Activated CD4-positive, alpha-beta T cell treated with anti-CD3 and anti-CD28 coated beads, Interleukin-2, amount 50 U/mL, for 16 hours (primary cell): ENCODE data around the gene ZSCAN5A.
A peak's percentile ranks its signal among the peaks of the same experiment; 100 is the strongest.
"Not testable (repeated sequence)": the region's sequence is repeated elsewhere in the genome, so short reads cannot be mapped to it uniquely, and the experiment has no call there.

ENCODE experiments used
- DNase-seq: peaks from one replicate; pipeline ENCODE4 v3.0.0-alpha.2; 2020

The ZSCAN5A gene

GRCh38 chr19:56314381-56315076 is at the start of gene ZSCAN5A:
Gene ZSCAN5A (minus strand): TSS chr19:56314839. CDS start chr19:56225046, 89,793 bp downstream.
- DNase-seq = peak; percentile 97

GRCh38 chr19:56360841-56361240 is 46.2 kb upstream of the ZSCAN5A start:
- no peak for DNase-seq

GRCh38 chr19:56356944-56357343 is 42.3 kb upstream of the ZSCAN5A start:
- DNase-seq = no peak

GRCh38 chr19:56355517-56355916 is 40.9 kb upstream of the ZSCAN5A start:
- no peak for DNase-seq

GRCh38 chr19:56351208-56351607 is 36.6 kb upstream of the ZSCAN5A start:
- DNase-seq = no peak

GRCh38 chr19:56350416-56351045 is 35.9 kb upstream of the ZSCAN5A start:
- peak; percentile 51 for DNase-seq

GRCh38 chr19:56348289-56348877 is 33.7 kb upstream of the ZSCAN5A start:
- DNase-seq = peak; percentile 23

- no peak for DNase-seq
Observed at GRCh38 chr19:56347163-56347778, 32.6 kb upstream of the ZSCAN5A start.

- no peak for DNase-seq
Observed at GRCh38 chr19:56341948-56342347, 27.3 kb upstream of the ZSCAN5A start.

- DNase-seq = not testable (repeated sequence)
Observed at GRCh38 chr19:56339031-56339430, 24.4 kb upstream of the ZSCAN5A start.

GRCh38 chr19:56337077-56337476 is 22.4 kb upstream of the ZSCAN5A start:
- not testable (repeated sequence) for DNase-seq

GRCh38 chr19:56335371-56335770 is 20.7 kb upstream of the ZSCAN5A start:
- DNase-seq = not testable (repeated sequence)

- DNase-seq = peak; percentile 47
Observed at GRCh38 chr19:56333506-56333905, 18.9 kb upstream of the ZSCAN5A start.

- DNase-seq = no peak
Observed at GRCh38 chr19:56332695-56333094, 18.1 kb upstream of the ZSCAN5A start.

GRCh38 chr19:56324436-56324835 is 9.8 kb upstream of the ZSCAN5A start:
- DNase-seq = no peak

GRCh38 chr19:56321989-56322440 is 7.4 kb upstream of the ZSCAN5A start:
- no peak for DNase-seq

- DNase-seq = no peak
Observed at GRCh38 chr19:56321254-56321988, 6.8 kb upstream of the ZSCAN5A start.

GRCh38 chr19:56319991-56320390 is 5.4 kb upstream of the ZSCAN5A start:
- no peak for DNase-seq

- DNase-seq = no peak
Observed at GRCh38 chr19:56317749-56318148, 3.1 kb upstream of the ZSCAN5A start.

GRCh38 chr19:56316728-56317127 is 2.1 kb upstream of the ZSCAN5A start:
- DNase-seq = no peak

- peak; percentile 96 for DNase-seq
Observed at GRCh38 chr19:56315077-56315828, 614 bp upstream of the ZSCAN5A start.

GRCh38 chr19:56314018-56314380 is 640 bp downstream of the ZSCAN5A start:
- no peak for DNase-seq
